Pancreas (tissue), 10 donors: Measurements from ENCODE around the gene MAGIX. TPM values are rescaled to one million over a fixed set of nuclear protein-coding genes. Genes with fewer than 3 reads are reported as not detected.

Experiments used
- ATAC-seq, 4 donors: fragments of 200-7000 bp; cut with Tn5 transposase; one replicate each; pipeline versions ENCODE4 v1.8.0 to v1.9.1; 2020; ENCODE audit warnings: mild to moderate bottlenecking in 4 of 4, moderate library complexity in 4 of 4
- DNase-seq, 6 donors: peaks; one replicate each; pipeline ENCODE4 v3.0.0-alpha.2; 2020
- FAIRE-seq: peaks from 2 replicates; lab custom pipeline; 2012; peaks lifted over from hg19 to GRCh38; lab: Jason Lieb, UNC
- H3K27ac ChIP-seq, 4 donors: fragments of 200-600 bp; sonication (generic); 1 replicate in 3 of 4; 2 replicates in 1 of 4; pipeline versions ENCODE4 v1.5.0 to v1.8.0; 2020
- H3K27me3 ChIP-seq, 4 donors: fragments of 200-600 bp; one replicate each; pipeline ENCODE4 v1.8.0; 2021
- H3K36me3 ChIP-seq, 3 donors: fragments of 200-600 bp; sonication (generic) in 1 of 3; one replicate each; pipeline versions ENCODE4 v1.5.0 to v1.8.0; 2020 to 2021
- H3K4me1 ChIP-seq, 3 donors: fragments of 200-600 bp; one replicate each; pipeline ENCODE4 v1.8.0; 2021
- H3K4me3 ChIP-seq, 4 donors: fragments of 200-600 bp; sonication (generic) in 2 of 4; one replicate each; pipeline versions ENCODE4 v1.5.0 to v1.8.0; 2020 to 2021
- H3K9me3 ChIP-seq, 4 donors: fragments of 200-600 bp; one replicate each; pipeline ENCODE4 v1.8.0; 2021
- WGBS, 2 donors: extraction: QIAGEN DNeasy Blood & Tissue Kit; methylation state at CpG; one replicate each; pipeline ENCODE4 v1.1.7; 2013; 5-methylcytosine and 5-hydroxymethylcytosine counted together
- intact Hi-C, 3 donors: fragments of 100-400 bp; cut with DNase I; formaldehyde crosslinking; loops; one replicate each; pipeline versions ENCODE4 v1.11.1 to v1.14.2; 2022
- polyA plus RNA-seq, 2 donors: library from polyadenylated mRNA; stranded (reverse); fragments of 200-250 nt; gene quantifications; one replicate each; pipeline ENCODE4 v1.2.3, GENCODE V29; 2013
- total RNA-seq, 6 donors: library from RNA; stranded (reverse); fragmentation: NEBNext Ultra II Directional in 4 of 6; extraction: Animal tissue kit (Norgen Biotek cat#: 25700) in 4 of 6; gene quantifications; one replicate each; pipeline versions ENCODE4 v1.2.1 to v1.2.4, GENCODE V29; 2021 to 2023
- TF ChIP-seq, protein P1 (sequence below), 4 donors: fragments of 200-600 bp; sonication (generic) in 3 of 4; IDR thresholded peaks; one replicate each; pipeline versions ENCODE4 v1.5.0 to v1.8.0; 2021; ENCODE audit warnings: antibody characterized with exemption in 4 of 4
- donor health status: healthy with polysubstance abuse.
- donor health status: DM: no; HTN: no; CAD: no; lungs with moderate emphysema.
- donor health status: DM: no; HTN: no; CAD: no.
- donor health status: control.
- donor health status: control.
- donor health status: Bipolar disorder and iron deficiency.
- donor health status: DM: yes; HTN: yes; CAD: no.
- donor health status: DM: no; HTN: no; CAD: no.
- donor health status: DM: no; HTN: no; CAD: no.
- donor health status: DM: yes; HTN: yes; CAD: no.

Gene MAGIX
- total RNA-seq = 10 to 100 TPM in 1 of 6 donors, 1 to 10 TPM in 5; 6.8 to 12.7 (median 8.3) TPM
- polyA plus RNA-seq = 10 to 100 TPM; 12.8 to 25.7 TPM

DNA sequence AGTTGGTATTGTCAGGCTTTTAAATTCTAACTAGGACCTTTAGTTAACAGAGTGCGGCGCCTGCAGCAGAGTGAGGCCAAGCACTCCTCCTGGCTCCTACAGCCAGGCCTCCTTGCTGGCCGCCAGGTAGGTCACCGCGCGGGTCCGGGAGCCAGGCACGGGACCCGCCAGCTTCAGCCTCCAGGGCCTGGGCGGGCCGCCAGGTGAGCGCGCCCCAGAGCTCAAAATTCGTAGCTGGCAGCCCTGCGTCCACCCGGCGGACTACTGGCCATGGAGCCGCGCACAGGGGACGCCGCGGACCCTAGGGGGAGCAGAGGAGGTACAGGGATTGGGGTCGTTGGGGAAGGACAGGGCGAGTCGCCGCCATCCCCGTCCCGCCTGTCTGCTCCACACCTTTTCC is at the start of gene MAGIX:
Gene MAGIX (plus strand): TSS at position 139 of the 400 bp plus-strand sequence. CDS start 132 bp downstream, at position 271.
- H3K27me3 ChIP-seq = no peaks in the 10 kb centered on the region
- 8 to 29% methylated on average over 28 of the region's 28 CpGs for WGBS, 2 donors
- peak within 1 kb of the TSS; percentile 7 to 43 (median 35) for H3K4me3 ChIP-seq
- no peaks in the 10 kb centered on the region for H3K4me1 ChIP-seq
- TF ChIP-seq, protein P1, sequence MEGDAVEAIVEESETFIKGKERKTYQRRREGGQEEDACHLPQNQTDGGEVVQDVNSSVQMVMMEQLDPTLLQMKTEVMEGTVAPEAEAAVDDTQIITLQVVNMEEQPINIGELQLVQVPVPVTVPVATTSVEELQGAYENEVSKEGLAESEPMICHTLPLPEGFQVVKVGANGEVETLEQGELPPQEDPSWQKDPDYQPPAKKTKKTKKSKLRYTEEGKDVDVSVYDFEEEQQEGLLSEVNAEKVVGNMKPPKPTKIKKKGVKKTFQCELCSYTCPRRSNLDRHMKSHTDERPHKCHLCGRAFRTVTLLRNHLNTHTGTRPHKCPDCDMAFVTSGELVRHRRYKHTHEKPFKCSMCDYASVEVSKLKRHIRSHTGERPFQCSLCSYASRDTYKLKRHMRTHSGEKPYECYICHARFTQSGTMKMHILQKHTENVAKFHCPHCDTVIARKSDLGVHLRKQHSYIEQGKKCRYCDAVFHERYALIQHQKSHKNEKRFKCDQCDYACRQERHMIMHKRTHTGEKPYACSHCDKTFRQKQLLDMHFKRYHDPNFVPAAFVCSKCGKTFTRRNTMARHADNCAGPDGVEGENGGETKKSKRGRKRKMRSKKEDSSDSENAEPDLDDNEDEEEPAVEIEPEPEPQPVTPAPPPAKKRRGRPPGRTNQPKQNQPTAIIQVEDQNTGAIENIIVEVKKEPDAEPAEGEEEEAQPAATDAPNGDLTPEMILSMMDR (IDR thresholded peaks at IDR 0.05) = no peak
- H3K27ac ChIP-seq = peak within 1 kb of the TSS; percentile 68 to 93 (median 83)
- H3K36me3 ChIP-seq = no peaks in the 10 kb centered on the region
- intact Hi-C loops = no loop called here
- DNase-seq (peak; percentile 50 to 83 (median 72)), FAIRE-seq (no peak), ATAC-seq (peak; percentile 47 to 59 (median 52))
- no peaks in the 10 kb centered on the region for H3K9me3 ChIP-seq

DNA sequence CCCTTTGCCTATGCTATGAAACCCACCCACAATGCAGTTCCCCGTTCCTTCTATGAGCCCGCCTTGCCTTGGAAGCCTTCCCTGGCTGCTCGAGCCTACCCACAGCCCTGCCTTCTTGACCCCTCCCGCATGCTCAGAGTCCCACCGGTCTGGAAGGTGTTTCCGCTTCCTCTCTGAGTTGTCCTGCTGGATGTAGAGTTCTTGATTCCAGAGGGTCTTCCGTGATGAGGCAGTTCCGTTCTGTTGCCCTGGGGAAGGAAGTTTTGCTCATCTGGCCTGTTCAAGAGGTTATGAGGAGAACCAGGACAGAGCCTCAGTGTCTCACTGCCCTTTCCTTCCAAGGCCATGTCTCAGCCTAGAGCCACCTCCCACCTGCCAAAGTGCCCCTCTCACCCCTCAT is 46.5 kb upstream of the MAGIX start:
- Histone ChIP-seq H3K9me3 (no peaks in the 10 kb centered on the region), H3K4me1 (no peaks in the 10 kb centered on the region), H3K27me3 (peaks cover 0 to 3% (median 0%) of the 10 kb centered on the region in 4 donors), H3K36me3 (peaks cover 0 to 12% (median 0%) of the 10 kb centered on the region in 3 donors), H3K4me3 (no peak overlapping the region), H3K27ac (no peak overlapping the region)
- DNase-seq (no peak), FAIRE-seq (no peak), ATAC-seq (no peak)
- intact Hi-C loops = no loop called here
- whole genome bisulfite sequencing, 2 donors = 85 to 89% methylated on average over 8 of the region's 8 CpGs
- TF ChIP-seq, protein P1 (IDR thresholded peaks at IDR 0.05) = no peak

DNA sequence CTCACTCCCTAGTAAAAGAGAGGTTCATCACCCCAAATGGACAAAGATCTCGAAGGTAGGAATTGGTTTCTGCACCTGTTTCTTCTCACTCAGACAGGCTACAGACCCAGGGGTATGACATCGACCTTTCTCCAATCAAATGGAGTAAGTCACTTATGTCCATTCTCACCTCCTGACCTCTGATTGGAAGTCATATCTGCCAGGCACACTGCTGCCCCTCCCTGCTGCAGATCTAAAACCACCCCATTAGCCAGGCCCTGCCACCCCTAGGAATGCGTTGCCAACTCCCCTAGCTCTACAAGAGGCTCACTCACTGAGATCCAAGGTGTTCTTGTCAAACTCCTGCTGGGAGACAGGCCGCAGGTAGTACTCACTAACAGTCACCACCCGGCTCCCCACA is 45.8 kb upstream of the MAGIX start:
- H3K9me3 ChIP-seq = no peaks in the 10 kb centered on the region
- peaks cover 0 to 3% (median 0%) of the 10 kb centered on the region in 4 donors for H3K27me3 ChIP-seq
- no peak overlapping the region for H3K27ac ChIP-seq
- DNase-seq = no peak
- no peaks in the 10 kb centered on the region for H3K4me1 ChIP-seq
- H3K4me3 ChIP-seq = no peak overlapping the region
- ATAC-seq = no peak
- TF ChIP-seq, protein P1 (IDR thresholded peaks at IDR 0.05) = no peak
- FAIRE-seq = no peak
- intact Hi-C loops = no loop called here
- peaks cover 0 to 12% (median 0%) of the 10 kb centered on the region in 3 donors for H3K36me3 ChIP-seq
- WGBS, 2 donors = 80 to 90% methylated on average over 5 of the region's 5 CpGs

DNA sequence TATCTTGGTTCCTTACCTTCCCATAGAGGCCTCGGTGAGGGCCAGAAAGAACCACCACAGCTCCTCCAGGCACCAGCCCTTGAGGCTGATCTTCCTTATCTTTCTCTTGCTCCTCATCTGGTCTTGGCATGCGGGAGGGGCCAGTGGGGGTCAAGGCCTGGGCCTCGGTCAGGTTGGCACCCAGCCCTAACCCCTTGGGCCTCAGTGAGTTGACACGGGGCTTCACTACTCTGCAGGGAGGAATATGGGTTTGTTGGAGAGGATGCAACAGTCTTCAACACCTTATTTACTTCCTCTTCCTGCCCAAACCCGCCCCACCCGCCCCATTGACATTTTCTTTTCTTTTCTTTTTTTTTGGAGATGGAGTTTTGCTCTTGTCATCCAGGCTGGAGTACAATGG is 45.0 kb upstream of the MAGIX start:
- intact Hi-C loops = no loop called here
- Histone ChIP-seq H3K27ac (no peak overlapping the region), H3K27me3 (peaks cover 0 to 3% (median 0%) of the 10 kb centered on the region in 4 donors), H3K4me1 (no peaks in the 10 kb centered on the region), H3K36me3 (peaks cover 0 to 12% (median 0%) of the 10 kb centered on the region in 3 donors), H3K9me3 (no peaks in the 10 kb centered on the region), H3K4me3 (no peak overlapping the region)
- TF ChIP-seq, protein P1 (IDR thresholded peaks at IDR 0.05) = no peak
- ATAC-seq (no peak), FAIRE-seq (no peak), DNase-seq (no peak)
- 70 to 80% methylated on average over 6 of the region's 6 CpGs for WGBS, 2 donors

DNA sequence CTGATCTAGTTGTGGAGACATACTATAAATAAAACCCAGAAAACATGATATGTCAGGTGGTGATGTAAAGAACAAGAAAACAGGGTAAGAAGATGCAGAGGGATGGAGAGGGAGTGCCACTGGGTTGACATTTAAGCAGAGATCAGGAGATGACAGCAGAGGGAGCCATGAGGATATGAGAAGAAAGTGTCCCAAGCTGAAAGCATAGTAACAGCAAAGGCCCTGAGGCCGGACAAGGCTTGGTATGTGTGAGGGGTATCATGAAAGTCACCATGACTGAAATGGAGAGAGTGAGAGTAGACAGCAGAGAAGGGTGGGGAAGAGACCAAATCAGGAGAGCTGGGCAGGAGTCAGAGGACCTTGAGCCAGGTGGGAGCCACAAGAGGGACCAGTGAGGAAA is 42.5 kb upstream of the MAGIX start:
- WGBS, 2 donors = 73 to 93% methylated on average over 1 of the region's 1 CpG
- intact Hi-C loops = no loop called here

More for the DNA sequence above, 42.5 kb upstream of the MAGIX start:
- FAIRE-seq (no peak), DNase-seq (no peak), ATAC-seq (no peak)
- peaks cover 0 to 5% (median 0%) of the 10 kb centered on the region in 3 donors for H3K36me3 ChIP-seq
- H3K27me3 ChIP-seq = no peaks in the 10 kb centered on the region
- TF ChIP-seq, protein P1 (IDR thresholded peaks at IDR 0.05) = no peak
- H3K4me3 ChIP-seq = no peak overlapping the region
- H3K4me1 ChIP-seq = no peaks in the 10 kb centered on the region
- H3K9me3 ChIP-seq = no peaks in the 10 kb centered on the region
- H3K27ac ChIP-seq = no peak overlapping the region
